Peyer's patch (tissue), 4 donors: ENCODE results near the gene DCAF11.

Experiments
- POLR2A ChIP-seq, 2 donors: fragments of 450-650 bp; IDR thresholded peaks; one replicate each; pipeline ENCODE4 v1.5.1; 2017; ENCODE audit warnings: antibody characterized with exemption in 2 of 2, mild to moderate bottlenecking in 2 of 2, moderate library complexity in 2 of 2
- TF ChIP-seq, protein P1 (sequence below), 6 experiments: fragments of 450-650 bp in 4 of 6; fragments of 200-600 bp in 2 of 6; sonication (generic) in 1 of 6; IDR thresholded peaks; one replicate each; pipeline ENCODE4 v1.5.1; 2017 to 2019; ENCODE audit warnings: antibody characterized with exemption in 6 of 6, mild to moderate bottlenecking in 3 of 6, moderate library complexity in 1 of 6

DNA sequence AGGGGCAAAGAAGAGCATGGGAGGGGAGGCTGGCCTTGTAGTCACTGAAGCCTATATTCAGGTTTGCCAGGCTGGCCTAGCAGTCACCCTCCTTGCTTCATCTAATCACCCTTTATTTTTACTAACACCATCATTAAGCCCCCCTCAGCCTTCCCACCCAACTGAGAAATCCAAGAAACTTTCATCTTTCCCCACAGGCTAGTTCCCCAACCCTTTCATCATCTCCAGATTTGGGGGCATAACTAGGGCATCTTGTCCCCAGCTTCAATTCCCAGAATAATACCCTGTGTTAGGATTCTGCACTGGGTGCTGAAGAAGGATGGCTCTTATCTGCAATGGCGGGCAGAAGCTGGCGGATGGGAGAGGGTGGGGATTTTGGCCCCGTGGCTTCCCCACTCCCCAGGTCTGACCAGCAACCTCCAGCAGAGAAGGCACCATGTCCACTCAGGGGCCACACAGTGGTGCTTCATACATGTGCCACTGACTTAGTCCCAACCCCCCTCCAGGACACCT, 13.5 kb upstream of the DCAF11 start:
- TF ChIP-seq POLR2A (IDR thresholded peaks at IDR 0.05): no peak
- TF ChIP-seq, protein P1, sequence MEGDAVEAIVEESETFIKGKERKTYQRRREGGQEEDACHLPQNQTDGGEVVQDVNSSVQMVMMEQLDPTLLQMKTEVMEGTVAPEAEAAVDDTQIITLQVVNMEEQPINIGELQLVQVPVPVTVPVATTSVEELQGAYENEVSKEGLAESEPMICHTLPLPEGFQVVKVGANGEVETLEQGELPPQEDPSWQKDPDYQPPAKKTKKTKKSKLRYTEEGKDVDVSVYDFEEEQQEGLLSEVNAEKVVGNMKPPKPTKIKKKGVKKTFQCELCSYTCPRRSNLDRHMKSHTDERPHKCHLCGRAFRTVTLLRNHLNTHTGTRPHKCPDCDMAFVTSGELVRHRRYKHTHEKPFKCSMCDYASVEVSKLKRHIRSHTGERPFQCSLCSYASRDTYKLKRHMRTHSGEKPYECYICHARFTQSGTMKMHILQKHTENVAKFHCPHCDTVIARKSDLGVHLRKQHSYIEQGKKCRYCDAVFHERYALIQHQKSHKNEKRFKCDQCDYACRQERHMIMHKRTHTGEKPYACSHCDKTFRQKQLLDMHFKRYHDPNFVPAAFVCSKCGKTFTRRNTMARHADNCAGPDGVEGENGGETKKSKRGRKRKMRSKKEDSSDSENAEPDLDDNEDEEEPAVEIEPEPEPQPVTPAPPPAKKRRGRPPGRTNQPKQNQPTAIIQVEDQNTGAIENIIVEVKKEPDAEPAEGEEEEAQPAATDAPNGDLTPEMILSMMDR (IDR thresholded peaks at IDR 0.05): no peak
